Activated CD4-positive, alpha-beta T cell treated with anti-CD3 and anti-CD28 coated beads, Interleukin-2, amount 50 U/mL, for 48 hours (primary cell): ENCODE measurements around the gene SASH3.

ENCODE experiments used
- DNase-seq, 2 experiments: peaks; one replicate each; pipeline ENCODE4 v3.0.0-alpha.2; 2020

SASH3 gene

DNA sequence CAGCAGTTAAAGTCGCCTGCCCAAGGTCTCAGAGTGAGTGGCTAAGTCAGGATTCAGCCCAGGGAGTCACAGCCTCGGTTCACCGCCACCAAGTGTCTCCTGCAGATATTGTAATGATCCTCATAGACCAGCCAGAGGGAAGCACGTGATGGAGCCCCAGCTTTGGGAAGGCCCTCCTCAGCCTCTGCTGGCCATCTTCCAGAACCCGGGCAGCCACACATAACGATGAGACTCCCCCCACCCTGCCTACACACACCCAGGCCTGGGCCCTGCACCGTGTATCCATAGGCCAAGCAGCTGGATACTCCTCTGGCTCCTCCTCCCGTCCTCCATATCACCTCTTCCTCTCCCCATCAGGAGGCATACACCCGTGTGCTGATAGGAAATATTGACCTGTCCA, 19.6 kb upstream of the SASH3 start:
- DNase-seq, result no peak

GRCh38 chrX:129760981-129761380, 18.8 kb upstream of the SASH3 start:
- no peak for DNase-seq

DNA sequence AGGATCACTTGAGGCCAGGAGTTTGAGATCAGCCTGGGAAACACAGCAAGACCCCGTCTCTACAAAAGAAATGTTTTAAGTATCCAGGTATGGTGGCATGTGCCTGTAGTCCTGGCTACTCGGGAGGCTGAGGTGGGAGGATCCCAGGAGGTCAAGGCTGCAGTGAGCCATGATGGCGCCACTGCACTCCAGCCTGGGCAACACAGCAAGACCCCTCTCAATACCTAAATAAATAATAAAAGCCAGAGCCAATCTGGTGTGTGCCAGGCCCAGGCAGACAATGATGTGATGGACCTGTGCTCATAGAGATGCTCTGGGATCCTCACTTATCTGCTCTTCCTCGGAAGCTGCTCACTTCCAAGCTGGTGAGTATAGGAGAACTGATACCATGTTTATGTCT, 18.2 kb upstream of the SASH3 start:
- DNase-seq, result no peak

GRCh38 chrX:129762448-129762847, 17.3 kb upstream of the SASH3 start:
- no peak for DNase-seq

DNA sequence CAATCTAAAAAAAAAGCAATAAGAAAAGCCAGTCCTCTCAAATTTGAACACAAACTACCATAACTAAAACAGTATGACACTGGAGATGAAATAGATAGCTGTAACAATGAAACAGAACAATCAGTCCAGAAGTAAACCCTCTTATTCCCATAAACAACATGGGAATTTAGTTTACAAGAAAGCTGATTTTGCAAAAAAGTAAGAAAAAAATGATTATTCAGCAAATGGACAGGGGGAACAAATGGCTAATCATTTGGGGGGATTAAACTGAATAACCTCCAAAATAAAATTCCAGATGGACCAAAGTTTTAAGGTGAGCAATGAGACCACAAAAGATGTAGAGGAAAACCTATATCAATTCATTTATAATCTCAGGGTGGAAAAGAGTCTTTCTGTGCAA, 16.1 kb upstream of the SASH3 start:
- no peak for DNase-seq

DNA sequence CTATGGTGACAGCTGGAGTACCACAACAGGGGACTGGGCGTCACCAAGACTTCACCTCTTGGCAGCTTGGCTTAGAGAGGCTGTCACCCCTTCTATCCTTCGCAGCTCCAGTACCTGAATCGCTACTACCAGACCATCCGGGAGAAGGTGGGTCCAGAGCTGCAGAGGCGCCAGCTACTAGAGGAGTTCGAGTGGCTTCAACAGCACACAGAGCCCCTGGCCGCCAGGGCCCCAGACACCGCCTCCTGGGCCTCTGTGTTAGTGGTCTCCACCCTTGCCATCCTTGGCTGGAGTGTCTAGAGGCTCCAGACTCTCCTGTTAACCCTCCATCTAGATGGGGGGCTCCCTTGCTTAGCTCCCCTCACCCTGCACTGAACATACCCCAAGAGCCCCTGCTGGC, 11.6 kb upstream of the SASH3 start:
- no peak for DNase-seq

GRCh38 chrX:129768586-129769466, 10.9 kb upstream of the SASH3 start:
- no peak for DNase-seq

- DNase-seq, result peak; percentile 56 to 70
These were observed 10.1 kb upstream of the SASH3 start for GRCh38 chrX:129769467-129770154.

GRCh38 chrX:129771266-129771995, 8.3 kb upstream of the SASH3 start:
- DNase-seq, result no peak

GRCh38 chrX:129772796-129773431, 6.8 kb upstream of the SASH3 start:
- DNase-seq, result peak; percentile 43 to 61

DNA sequence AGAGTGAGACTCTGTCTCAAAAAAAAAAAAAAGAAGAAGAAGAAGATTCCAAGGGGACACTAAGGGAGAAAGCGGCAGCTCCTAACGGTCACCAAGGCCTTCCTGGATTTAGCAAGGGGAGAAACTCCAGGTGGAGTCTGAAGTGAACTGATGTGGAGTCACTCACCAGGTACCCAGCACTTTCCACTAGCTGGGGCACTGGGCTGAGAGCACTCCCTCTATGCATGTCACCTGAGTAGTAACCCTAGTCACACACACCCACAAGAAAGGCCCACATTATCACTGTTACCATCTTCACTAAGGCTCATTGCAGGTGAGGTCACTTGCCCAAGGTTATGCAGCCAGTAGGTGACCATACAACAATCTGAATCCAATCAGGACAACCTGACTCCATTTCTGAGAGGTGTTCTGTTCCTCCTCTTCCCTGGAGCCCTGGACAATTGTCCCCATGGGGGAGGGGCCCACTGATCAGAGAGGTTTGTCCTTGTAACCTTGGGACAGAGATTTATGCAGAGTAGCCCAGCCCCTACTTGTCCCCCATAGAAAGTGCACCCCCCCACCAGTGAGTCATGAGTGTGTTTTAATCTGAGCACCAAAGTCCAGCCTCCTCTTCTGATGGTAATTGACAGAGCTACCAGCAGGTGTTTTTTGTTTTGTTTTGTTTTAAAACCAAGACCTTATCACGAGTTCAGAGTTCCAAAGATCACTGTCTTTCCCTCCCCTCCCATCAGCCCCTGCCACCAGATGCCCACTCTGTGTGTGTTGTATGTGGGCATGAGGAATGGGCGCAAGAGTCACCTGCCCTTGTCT, 5.9 kb upstream of the SASH3 start:
- no peak for DNase-seq

- peak; percentile 66 to 75 for DNase-seq
These were observed 2.3 kb upstream of the SASH3 start for GRCh38 chrX:129777218-129778030.

GRCh38 chrX:129779086-129779672, 570 bp upstream of the SASH3 start:
- no peak for DNase-seq

- DNase-seq, result no peak
These were observed 824 bp downstream of the SASH3 start for GRCh38 chrX:129780441-129781105.

DNA sequence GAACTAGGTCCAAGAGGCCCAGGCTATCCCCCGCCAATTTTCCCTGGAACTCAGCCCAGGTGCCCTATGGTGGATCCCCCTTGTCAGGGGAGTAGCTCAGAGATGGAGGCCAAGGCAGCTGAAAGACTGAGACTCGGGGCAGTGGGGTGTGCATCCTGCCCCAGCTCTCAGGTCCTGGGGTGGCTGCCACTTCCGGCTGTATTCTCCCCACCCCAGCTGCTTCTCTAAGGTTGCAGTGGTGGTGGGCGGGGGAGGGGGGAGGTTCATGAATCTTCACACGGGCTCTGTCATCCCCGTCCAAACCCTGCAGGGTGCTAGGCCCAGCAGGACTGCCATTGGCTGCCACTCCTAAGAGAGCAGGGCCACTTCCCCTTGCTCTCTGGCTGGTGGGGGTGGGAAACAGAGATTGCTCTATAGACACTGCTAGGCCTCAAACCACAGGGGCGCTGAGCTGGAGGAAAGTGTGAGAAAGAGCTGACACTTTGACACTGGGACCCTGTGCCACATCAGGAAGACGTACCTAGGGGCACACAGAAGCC, 1.5 kb downstream of the SASH3 start:
- peak; percentile 77 to 85 for DNase-seq

- DNase-seq, result peak; percentile 45 to 56
These were observed 2.1 kb downstream of the SASH3 start for GRCh38 chrX:129781680-129782495.

GRCh38 chrX:129782706-129783105, 3.0 kb downstream of the SASH3 start:
- DNase-seq, result no peak

GRCh38 chrX:129783291-129783713, 3.6 kb downstream of the SASH3 start:
- DNase-seq, result no peak

GRCh38 chrX:129784371-129784770, 4.6 kb downstream of the SASH3 start:
- no peak for DNase-seq
